Neural crest cell (in vitro differentiated cells): ENCODE results near the gene ITPA. TPM values are rescaled to one million over a fixed set of nuclear protein-coding genes. Genes with fewer than 3 reads are reported as not detected.

Experiments used
- DNase-seq: peaks from one replicate; pipeline ENCODE4 v3.0.0; 2021; ENCODE audit warnings: low read depth, mixed read lengths, low spot score
- H3K27ac Mint-ChIP-seq: one replicate; pipeline ENCODE4 v1.8.0; 2021; ENCODE audit warnings: mild to moderate bottlenecking, mixed read lengths; ENCODE audit not compliant: unreplicated experiment
- H3K27me3 Mint-ChIP-seq: 2 replicates; pipeline ENCODE4 v1.8.0; 2021; ENCODE audit warnings: low read depth, mild to moderate bottlenecking, mixed read lengths
- H3K36me3 Mint-ChIP-seq: 2 replicates; pipeline ENCODE4 v1.8.0; 2021; ENCODE audit warnings: low read depth, mild to moderate bottlenecking, mixed read lengths
- H3K4me1 Mint-ChIP-seq: 2 replicates; pipeline ENCODE4 v1.8.0; 2021; ENCODE audit warnings: mixed read lengths
- H3K4me3 Mint-ChIP-seq: one replicate; pipeline ENCODE4 v1.8.0; 2021; ENCODE audit warnings: mild to moderate bottlenecking, mixed read lengths
- H3K9me3 Mint-ChIP-seq: 2 replicates; pipeline ENCODE4 v1.8.0; 2021; ENCODE audit warnings: mixed read lengths
- total RNA-seq: library from RNA; stranded (reverse); gene quantifications from 2 replicates; pipeline ENCODE4 v1.2.1, GENCODE V29; 2021
- TF ChIP-seq, protein P1 (sequence below): fragments of 200-600 bp; sonication (generic); conservative IDR thresholded peaks from 2 replicates; pipeline ENCODE4 v1.5.0; 2021; ENCODE audit warnings: antibody characterized with exemption, mild to moderate bottlenecking

ITPA gene
- total RNA-seq, 1 donor from 2014 or later, result 67.0 TPM

DNA sequence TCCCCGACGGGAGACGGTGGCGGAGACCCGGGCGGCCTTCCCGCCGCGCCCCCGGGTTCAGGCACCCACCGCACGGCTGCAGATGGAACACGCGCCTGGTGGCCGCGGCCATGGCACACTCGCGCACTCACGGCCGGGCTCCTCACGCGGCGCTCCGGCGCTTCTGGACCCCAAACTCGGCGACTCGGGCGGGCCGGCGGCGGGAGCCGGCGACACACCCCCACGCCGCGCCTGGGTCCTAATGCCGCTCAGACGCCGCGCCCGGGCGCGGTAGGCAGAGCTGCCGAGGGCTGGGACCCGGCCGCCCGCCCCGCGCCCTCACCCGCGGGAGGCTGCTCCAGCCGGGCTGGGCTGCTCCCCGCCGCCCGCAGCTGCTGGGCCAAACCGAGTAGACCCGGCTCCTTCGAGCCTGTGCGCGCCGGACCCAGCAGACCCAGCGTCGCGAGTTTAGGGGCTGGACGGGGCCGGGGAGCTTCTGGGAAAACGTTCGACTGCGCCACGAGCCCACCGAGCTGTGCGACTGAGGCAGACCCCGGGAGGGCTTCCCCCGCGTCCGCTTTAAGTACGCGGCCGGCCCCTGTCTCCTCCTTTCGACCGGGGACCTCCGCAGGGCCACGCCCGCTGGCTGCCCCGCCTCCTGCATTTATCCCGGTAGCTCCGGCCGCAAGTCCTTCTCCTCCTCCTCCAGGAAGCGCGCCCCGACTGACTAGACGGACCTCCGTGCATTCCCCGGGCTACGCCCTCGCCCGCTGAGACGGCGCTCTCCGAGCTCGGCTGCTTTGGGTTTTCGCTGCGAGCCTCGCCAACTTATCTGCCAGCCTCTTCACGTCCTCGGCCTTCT, 29.9 kb downstream of the ITPA start, which contains the start of gene SLC4A11:
SLC4A11 (minus strand) TSS at position 165 of the 841 bp plus-strand sequence; CDS start at position 112, 53 bp downstream.
- peaks cover 89% of the 10 kb centered on the region for H3K27me3 Mint-ChIP-seq
- peaks cover 8% of the 10 kb centered on the region for H3K4me1 Mint-ChIP-seq
- H3K4me3 Mint-ChIP-seq, result peak within 1 kb of the TSS; percentile 86
- DNase-seq, result peak; percentile 22
- TF ChIP-seq, protein P1, sequence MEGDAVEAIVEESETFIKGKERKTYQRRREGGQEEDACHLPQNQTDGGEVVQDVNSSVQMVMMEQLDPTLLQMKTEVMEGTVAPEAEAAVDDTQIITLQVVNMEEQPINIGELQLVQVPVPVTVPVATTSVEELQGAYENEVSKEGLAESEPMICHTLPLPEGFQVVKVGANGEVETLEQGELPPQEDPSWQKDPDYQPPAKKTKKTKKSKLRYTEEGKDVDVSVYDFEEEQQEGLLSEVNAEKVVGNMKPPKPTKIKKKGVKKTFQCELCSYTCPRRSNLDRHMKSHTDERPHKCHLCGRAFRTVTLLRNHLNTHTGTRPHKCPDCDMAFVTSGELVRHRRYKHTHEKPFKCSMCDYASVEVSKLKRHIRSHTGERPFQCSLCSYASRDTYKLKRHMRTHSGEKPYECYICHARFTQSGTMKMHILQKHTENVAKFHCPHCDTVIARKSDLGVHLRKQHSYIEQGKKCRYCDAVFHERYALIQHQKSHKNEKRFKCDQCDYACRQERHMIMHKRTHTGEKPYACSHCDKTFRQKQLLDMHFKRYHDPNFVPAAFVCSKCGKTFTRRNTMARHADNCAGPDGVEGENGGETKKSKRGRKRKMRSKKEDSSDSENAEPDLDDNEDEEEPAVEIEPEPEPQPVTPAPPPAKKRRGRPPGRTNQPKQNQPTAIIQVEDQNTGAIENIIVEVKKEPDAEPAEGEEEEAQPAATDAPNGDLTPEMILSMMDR, result no peak
- H3K27ac Mint-ChIP-seq, result no peak within 1 kb of the TSS
- no peaks in the 10 kb centered on the region for H3K36me3 Mint-ChIP-seq
- no peaks in the 10 kb centered on the region for H3K9me3 Mint-ChIP-seq

DNA sequence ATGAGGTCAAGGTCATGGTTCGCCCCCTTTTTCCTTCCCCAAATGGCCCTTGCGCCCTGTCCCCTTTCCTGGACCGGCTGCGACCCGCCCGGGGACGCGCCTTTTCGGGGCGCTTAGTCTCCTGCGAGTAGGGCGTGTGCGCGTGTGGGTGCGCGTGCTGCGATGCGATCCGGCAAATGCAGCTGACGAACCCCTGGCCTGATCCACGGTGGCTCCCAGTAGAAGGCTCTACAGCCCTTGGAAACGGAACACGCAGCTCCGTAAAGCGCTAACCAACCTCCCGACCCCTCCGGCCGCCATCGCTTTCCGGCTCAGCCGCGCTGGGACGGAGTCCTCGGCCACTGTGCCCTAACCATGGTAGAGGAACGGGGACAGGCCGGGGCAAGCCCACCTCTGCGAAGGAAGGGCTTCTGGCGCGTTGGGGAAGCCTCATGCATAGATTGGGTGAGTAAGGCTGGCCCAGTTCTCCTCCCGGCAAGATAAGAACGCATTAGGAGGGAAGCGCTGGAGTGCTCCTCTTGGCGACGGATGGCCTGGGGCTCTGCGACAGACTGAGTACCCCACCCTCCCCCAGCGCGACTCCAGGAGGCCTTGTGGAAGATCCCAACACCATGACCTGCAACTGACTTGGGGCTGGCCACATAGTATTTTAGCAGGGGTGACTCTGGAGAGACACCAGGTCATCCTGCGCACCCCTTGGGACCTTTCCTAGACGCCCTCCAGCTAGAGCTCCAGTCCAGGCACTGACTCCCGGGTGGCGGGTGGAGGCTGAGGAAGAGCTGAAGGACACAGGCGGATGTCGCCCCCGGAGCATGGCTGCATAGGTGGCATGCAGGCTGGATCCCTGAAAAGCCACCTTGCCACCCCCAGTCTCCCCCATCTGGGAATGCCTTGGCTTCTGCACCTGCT, 30.8 kb downstream of the ITPA start:
- H3K4me3 Mint-ChIP-seq, result peak overlapping the region; percentile 86
- no peaks in the 10 kb centered on the region for H3K9me3 Mint-ChIP-seq
- DNase-seq, result no peak
- H3K27me3 Mint-ChIP-seq, result peaks cover 92% of the 10 kb centered on the region
- peaks cover 8% of the 10 kb centered on the region for H3K4me1 Mint-ChIP-seq
- H3K27ac Mint-ChIP-seq, result no peak overlapping the region
- H3K36me3 Mint-ChIP-seq, result no peaks in the 10 kb centered on the region
- TF ChIP-seq, protein P1, result no peak

DNA sequence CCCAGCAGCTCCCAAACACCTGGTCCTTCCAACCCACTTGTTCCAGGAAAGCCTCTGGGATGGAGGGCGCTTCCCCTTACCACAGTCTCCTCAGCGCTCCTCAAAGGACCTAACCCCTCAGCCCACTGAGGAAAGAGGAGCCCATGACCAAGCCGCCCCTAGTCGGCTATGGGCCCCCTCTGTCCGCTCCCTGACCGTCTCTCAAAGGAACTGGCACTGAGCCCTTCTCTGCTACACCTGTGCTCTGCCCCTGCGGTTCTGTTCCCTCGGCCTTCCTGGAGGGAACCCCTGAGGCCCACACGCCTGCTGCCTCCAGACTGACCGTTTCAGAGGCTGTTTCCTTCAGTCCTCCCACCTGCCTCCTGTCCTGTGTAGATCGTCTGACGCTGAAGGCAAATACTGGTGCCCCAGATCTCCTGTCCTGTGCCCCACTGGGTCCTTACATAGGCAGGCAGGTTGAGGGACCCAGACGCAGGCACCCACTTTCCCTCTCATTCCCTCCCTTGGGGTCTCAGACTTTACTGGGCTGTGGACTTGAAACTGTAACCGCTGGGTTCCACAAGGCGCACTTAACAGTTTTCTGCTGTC, 31.6 kb downstream of the ITPA start:
- no peak for DNase-seq
- H3K9me3 Mint-ChIP-seq, result no peaks in the 10 kb centered on the region
- H3K27me3 Mint-ChIP-seq, result peaks cover 90% of the 10 kb centered on the region
- no peaks in the 10 kb centered on the region for H3K36me3 Mint-ChIP-seq
- TF ChIP-seq, protein P1, result no peak
- H3K4me3 Mint-ChIP-seq, result peak overlapping the region; percentile 79
- H3K27ac Mint-ChIP-seq, result no peak overlapping the region
- H3K4me1 Mint-ChIP-seq, result peaks cover 8% of the 10 kb centered on the region

DNA sequence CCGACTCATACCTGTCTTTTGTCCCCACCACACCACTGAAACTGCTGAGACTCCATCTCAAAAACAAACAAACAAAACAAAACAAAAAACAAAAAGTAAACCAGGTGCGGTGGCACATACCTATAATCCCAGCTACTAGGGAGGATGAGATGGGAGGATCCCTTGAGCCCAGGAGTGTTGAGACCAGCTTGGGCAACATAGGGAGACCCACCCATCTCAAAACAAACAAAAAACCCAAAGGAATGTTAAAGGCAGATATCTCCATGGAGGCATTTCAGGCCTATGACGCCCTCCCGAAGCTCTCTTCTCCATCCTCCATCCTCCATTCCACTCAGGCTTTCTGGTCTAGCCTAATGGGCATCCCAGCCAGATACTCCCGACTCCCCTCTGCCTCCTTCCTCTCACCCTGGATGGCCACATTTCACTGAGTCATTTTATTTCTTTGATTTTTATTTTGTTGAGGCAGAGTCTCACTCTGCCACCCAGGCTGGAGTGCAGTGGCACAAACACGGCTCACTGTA, 32.9 kb downstream of the ITPA start:
- no peak for DNase-seq
- peaks cover 8% of the 10 kb centered on the region for H3K4me1 Mint-ChIP-seq
- H3K4me3 Mint-ChIP-seq, result peak overlapping the region; percentile 18
- H3K9me3 Mint-ChIP-seq, result no peaks in the 10 kb centered on the region
- TF ChIP-seq, protein P1, result no peak
- H3K27ac Mint-ChIP-seq, result no peak overlapping the region
- H3K27me3 Mint-ChIP-seq, result peaks cover 87% of the 10 kb centered on the region
- no peaks in the 10 kb centered on the region for H3K36me3 Mint-ChIP-seq
